GM18868 (cell line): ENCODE results near the gene ARID1B.

Experiments used
- ATAC-seq: cut with Tn5 transposase; IDR thresholded peaks from one replicate; pipeline ENCODE4 v1.9.1; 2021; ENCODE audit warnings: mild to moderate bottlenecking, moderate library complexity; ENCODE audit not compliant: unreplicated experiment

ARID1B gene

DNA sequence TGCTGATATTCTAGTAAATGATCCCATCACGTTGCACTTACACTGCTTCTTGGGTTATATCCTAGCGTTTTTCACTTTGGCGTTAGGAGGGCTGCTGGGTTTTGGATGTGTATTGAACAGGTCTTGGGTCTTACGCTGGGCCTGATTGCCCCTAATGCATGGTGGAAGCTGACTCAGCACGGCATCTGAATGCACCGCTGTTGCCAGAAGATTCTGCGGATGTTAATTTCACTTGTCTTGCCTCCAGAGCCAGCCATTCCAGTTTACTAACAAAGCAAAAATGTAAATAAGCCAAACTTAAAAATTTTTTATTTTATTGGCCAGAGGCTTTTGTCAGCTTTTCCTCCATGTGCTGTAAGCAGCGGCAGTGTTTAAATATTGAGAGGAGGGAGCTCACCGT lies 312.7 kb downstream of the ARID1B start:
- no peak for ATAC-seq

GRCh38 chr6:157090736-157091135 lies 313.6 kb downstream of the ARID1B start:
- ATAC-seq = no peak

DNA sequence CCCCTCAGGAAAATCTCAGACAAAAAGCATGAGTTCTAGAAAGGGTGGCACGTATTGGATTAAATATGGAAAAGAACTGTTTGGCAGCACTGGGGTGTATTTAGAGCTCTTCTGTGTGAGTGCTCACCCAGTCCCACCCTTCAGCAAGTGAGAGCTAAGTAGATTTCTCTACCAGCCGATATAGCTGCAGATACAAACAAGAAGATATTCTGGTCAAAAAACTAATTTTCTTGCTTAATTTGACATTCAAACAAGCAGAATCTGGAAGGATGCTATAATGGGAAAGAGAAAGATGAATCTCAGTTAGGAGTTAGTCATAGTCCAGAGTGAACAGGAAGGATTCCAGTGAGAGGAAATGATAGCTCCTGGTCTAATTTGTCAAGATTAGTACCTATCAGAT lies 314.1 kb downstream of the ARID1B start:
- ATAC-seq = no peak

GRCh38 chr6:157091856-157092460 lies 314.8 kb downstream of the ARID1B start:
- ATAC-seq = no peak

GRCh38 chr6:157092736-157093135 lies 315.6 kb downstream of the ARID1B start:
- ATAC-seq = no peak

- ATAC-seq = no peak
These were observed 316.4 kb downstream of the ARID1B start for GRCh38 chr6:157093536-157093935.

DNA sequence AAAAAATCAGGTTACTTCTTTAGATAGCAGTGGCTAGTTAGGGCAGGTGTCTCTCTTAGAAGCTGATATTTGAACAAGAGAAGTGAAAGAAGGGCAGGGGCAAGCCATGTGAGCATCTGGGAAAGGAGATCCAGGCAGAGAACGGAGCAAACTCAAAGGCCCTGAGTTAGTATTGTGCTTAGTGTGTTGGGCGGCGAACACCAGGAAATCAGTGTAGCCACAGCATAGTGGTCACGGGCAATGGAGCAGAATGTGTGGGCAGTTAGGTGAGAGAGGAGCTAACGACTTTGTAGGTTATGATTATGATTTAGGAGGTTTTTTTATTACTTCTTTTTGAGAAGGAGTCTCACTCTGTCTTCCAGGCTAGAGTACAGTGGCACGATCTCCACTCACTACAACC lies 316.9 kb downstream of the ARID1B start:
- peak; percentile 82 for ATAC-seq

- ATAC-seq = no peak
These were observed 317.9 kb downstream of the ARID1B start for GRCh38 chr6:157095084-157095483.

- ATAC-seq = no peak
These were observed 318.4 kb downstream of the ARID1B start for GRCh38 chr6:157095569-157095968.

GRCh38 chr6:157096105-157096504 lies 318.9 kb downstream of the ARID1B start:
- ATAC-seq = no peak

DNA sequence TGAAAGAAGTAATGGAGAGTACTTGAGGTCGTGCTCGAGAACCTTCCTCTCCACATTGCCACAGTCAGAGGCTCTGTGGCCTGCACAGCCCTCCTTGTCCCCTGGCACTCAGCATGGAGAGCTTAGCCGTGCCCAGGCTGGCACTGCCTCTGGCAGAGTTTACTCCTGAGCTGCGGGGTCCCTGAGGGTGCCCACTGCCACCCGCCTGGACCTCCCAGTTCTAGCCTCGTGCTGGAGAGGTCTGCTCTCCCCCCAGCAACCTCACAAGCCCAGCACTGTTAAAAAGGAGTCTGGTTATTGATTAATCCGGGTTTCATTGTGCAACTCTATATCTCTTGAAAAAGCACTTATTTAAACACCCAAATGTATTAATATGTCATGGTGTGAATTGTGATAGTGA lies 319.3 kb downstream of the ARID1B start:
- ATAC-seq = no peak

DNA sequence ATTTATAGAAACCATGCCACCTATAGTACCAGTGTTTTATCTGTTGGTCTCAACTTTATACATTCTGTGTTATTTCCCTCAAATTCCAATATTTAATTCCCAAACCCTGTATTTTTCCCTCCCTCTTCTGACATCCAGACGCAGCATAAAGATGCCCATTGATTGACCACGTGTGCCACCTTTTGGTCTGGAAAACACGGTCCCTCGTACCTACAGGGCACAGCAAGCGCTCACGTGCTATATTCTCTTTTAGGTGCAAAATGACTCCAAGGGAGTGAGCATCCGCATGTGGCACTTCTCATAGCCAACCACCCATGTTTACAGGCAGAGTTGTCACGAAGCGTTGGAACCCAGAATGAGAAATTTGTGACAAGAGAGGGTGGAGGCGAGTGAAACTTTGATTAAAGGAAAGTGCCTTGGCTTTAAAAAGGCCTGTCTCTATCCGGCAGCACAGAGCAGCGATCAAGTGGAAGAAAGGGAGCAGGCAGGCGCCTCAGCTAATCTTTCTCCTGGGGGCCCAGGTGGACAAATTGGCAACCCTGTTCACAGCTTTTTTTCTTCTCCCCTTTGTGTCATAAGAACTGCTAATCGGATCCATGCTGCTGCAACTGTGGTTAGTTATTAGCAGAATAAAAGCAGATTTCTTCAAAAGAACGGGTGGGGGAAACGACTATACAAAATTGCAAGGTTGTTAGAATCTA lies 320.2 kb downstream of the ARID1B start:
- ATAC-seq = no peak

GRCh38 chr6:157098999-157099398 lies 321.8 kb downstream of the ARID1B start:
- no peak for ATAC-seq

- peak; percentile 99 for ATAC-seq
These were observed 322.9 kb downstream of the ARID1B start for GRCh38 chr6:157099912-157100593.

DNA sequence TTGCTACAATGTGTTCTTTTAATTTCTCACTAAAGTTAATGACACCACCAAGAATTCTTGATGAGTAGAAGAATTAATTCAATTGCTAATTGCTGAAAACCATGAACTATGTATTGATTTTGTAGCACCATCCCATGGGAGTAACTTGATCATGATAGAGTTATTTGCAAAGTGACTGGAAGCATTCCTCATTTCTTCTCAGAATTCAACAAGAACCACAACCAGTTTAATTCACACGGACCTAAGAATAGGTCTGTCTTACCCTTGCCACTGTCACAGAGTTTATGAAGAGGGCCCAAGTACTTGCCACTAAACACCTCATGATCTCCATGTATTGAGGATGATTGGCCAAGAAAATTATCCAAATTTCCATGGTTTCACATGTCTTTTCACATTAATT lies 324.0 kb downstream of the ARID1B start:
- no peak for ATAC-seq

- ATAC-seq = no peak
These were observed 327.6 kb downstream of the ARID1B start for GRCh38 chr6:157104803-157105202.

DNA sequence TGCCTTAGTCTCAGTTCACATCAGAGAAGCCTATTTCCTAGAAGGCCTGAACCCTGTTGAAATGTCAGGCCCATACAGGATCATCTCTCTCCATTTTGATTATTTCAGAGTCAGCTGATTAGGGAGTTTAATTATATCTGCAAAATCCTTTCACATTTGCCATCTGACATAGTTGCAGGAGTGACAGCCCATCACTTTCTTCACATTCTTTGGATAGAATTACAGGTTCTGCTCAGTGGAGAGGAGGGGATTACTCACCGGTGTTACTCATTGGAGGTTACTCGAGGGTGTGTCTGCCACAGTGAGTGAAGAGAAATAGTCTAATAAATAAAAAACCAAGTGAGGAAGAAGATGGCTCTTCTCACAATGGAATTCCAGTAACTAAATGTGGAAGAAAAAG lies 329.3 kb downstream of the ARID1B start:
- ATAC-seq = no peak

DNA sequence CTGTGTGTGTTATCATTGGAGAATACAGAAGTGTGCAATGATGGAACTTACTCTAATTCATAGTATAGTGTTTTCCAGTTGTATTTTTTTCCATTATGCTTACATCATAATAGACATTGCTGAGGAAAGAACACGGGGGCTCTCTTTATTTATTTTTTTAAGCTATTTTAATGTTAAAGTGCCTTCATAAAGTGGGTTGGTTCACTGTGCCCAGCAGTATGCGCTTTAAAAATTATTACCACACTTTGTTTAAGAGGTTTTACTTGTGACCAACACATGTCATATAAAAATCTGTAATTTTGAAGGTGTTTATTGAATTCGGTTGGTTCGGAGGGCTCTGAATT lies 330.4 kb downstream of the ARID1B start:
- ATAC-seq = no peak

GRCh38 chr6:157107915-157108651 lies 330.9 kb downstream of the ARID1B start:
- ATAC-seq = peak; percentile 47

GRCh38 chr6:157108923-157109322 lies 331.7 kb downstream of the ARID1B start:
- no peak for ATAC-seq

- ATAC-seq = peak; percentile 36
These were observed 333.4 kb downstream of the ARID1B start for GRCh38 chr6:157110607-157111006.

DNA sequence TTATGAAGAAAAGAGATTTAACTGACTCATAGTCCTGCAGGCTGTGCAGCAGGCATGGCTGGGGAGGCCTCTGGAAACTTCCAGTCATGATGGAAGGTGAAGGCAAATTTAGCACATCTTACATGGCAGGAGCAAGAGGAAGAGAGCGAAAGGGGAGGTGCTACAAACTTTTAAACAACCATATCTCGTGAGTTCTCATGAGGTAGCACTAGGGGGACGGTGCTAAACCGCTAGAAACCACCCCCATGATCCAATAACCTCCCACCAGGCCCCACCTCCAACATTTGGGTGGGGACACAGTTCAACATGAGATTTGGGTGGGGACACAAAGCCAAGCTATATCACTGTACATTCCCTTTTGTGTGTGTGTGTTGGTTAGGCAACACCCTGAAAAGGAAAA lies 336.2 kb downstream of the ARID1B start:
- ATAC-seq = no peak
